Calu3 (cell line): ENCODE results near the gene DNAJC5G. TPM values are rescaled to one million over a fixed set of nuclear protein-coding genes. Genes with fewer than 3 reads are reported as not detected.

ENCODE experiments used
- BruUV-seq: library from RNA; stranded (reverse); fragments of 400-500 nt; replicated peaks from 2 replicates; lab custom pipeline; 2021; lab: Mats Ljungman, UMichigan
- CTCF ChIA-PET: fragments of 300-600 bp; sonication (Branson Sonifier 250); formaldehyde crosslinking; loops from one replicate; lab custom pipeline; 2022; ENCODE audit warnings: antibody characterized with exemption; lab: Charles Lee
- DNase-seq: peaks from one replicate; pipeline ENCODE4 v3.0.0; 2022
- H3K27ac Mint-ChIP-seq: one replicate; pipeline ENCODE4 v1.8.0; 2022; ENCODE audit warnings: mixed read lengths; ENCODE audit not compliant: unreplicated experiment
- H3K27me3 Mint-ChIP-seq: one replicate; pipeline ENCODE4 v1.8.0; 2022; ENCODE audit warnings: mixed read lengths; ENCODE audit not compliant: unreplicated experiment
- H3K36me3 Mint-ChIP-seq: one replicate; pipeline ENCODE4 v1.8.0; 2022; ENCODE audit warnings: mild to moderate bottlenecking, moderate library complexity, mixed read lengths; ENCODE audit not compliant: insufficient read depth, unreplicated experiment
- H3K4me1 Mint-ChIP-seq: one replicate; pipeline ENCODE4 v1.8.0; 2022; ENCODE audit warnings: mild to moderate bottlenecking, low read depth, mixed read lengths; ENCODE audit not compliant: unreplicated experiment
- H3K4me3 Mint-ChIP-seq: one replicate; pipeline ENCODE4 v1.8.0; 2022; ENCODE audit warnings: mild to moderate bottlenecking, low read depth, moderate library complexity, mixed read lengths; ENCODE audit not compliant: unreplicated experiment
- H3K9me3 Mint-ChIP-seq: one replicate; pipeline ENCODE4 v1.8.0; 2022; ENCODE audit warnings: low read depth, mixed read lengths; ENCODE audit not compliant: unreplicated experiment
- CTCF ChIP-seq: fragments of 200-600 bp; IDR thresholded peaks from one replicate; pipeline ENCODE4 v1.8.0; 2022; ENCODE audit warnings: antibody characterized with exemption; ENCODE audit not compliant: unreplicated experiment
- intact Hi-C: fragments of 100-400 bp; cut with micrococcal nuclease; formaldehyde crosslinking; loops from one replicate; pipeline ENCODE4 v1.10.0; 2022; ENCODE audit not compliant: unreplicated experiment
- total RNA-seq: library from RNA; stranded (reverse); gene quantifications from 2 replicates; pipeline ENCODE4 v1.2.3, GENCODE V29; 2022

Gene DNAJC5G
- total RNA-seq, 1 experiment from 2014 or later = not detected

- Mint-ChIP-seq H3K9me3 (no peaks in the 10 kb centered on the region), H3K36me3 (no peaks in the 10 kb centered on the region), H3K27me3 (peaks cover 76% of the 10 kb centered on the region), H3K4me1 (no peaks in the 10 kb centered on the region), H3K4me3 (no peak overlapping the region), H3K27ac (no peak overlapping the region)
- CTCF ChIA-PET = no interaction called here
- BruUV-seq = no TSS peak
- TF ChIP-seq CTCF = no peak
- DNase-seq = no peak
- intact Hi-C loops = no loop called here
Observed at GRCh38 chr2:27255187-27255586, 20.0 kb upstream of the DNAJC5G start.

DNA sequence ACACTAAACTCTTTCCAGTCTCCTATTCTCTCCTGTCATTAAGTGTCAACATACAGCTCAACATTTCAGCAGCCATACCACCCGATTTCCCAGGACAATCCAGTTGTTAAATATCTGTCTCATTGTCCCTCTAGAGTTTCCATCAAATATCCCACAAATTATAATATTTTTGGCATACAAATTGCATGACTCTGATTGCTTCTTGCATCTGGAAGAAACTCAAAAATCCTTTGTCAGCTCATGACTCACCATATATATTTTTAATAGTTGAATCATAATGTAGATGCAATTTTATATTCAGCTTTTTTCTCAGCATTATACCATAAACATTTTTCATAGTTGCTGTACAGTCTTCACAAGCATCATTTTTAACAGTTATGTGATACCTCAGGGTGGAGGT lies 19.6 kb upstream of the DNAJC5G start:
- no peak for TF ChIP-seq CTCF
- no peaks in the 10 kb centered on the region for H3K36me3 Mint-ChIP-seq
- H3K27me3 Mint-ChIP-seq = peaks cover 76% of the 10 kb centered on the region
- DNase-seq = no peak
- H3K27ac Mint-ChIP-seq = no peak overlapping the region
- no peaks in the 10 kb centered on the region for H3K4me1 Mint-ChIP-seq
- BruUV-seq = no TSS peak
- no peak overlapping the region for H3K4me3 Mint-ChIP-seq
- CTCF ChIA-PET = no interaction called here
- intact Hi-C loops = no loop called here
- no peaks in the 10 kb centered on the region for H3K9me3 Mint-ChIP-seq

GRCh38 chr2:27256855-27257454 lies 18.3 kb upstream of the DNAJC5G start:
- no peak overlapping the region for H3K4me3 Mint-ChIP-seq
- TF ChIP-seq CTCF = no peak

DNA sequence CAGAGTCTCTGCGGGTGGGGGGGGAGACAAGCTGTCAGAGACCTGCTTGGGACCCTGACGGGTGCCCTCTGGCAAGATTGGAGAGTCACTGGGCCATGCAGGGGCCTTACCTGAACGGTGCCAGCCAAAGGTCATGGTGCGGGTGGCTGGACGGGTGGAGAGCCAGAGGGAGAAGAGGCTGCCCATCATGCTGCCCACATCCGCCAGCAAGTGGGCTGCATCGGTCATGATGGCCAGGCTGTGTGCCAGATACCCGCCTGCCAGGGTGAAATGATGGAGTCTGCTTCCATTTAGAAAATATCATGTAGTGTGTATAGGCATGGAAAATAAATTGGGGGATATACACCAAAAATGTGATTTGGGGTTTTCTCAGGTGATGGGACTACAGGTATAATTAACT lies 17.2 kb upstream of the DNAJC5G start:
- Mint-ChIP-seq H3K27ac (no peak overlapping the region), H3K4me3 (no peak overlapping the region), H3K36me3 (peaks cover 2% of the 10 kb centered on the region), H3K4me1 (peaks cover 1% of the 10 kb centered on the region), H3K27me3 (peaks cover 82% of the 10 kb centered on the region), H3K9me3 (no peaks in the 10 kb centered on the region)
- intact Hi-C loops = no loop called here
- CTCF ChIA-PET = no interaction called here
- TF ChIP-seq CTCF = no peak
- no TSS peak for BruUV-seq
- no peak for DNase-seq

More at GRCh38 chr2:27256855-27257454, 18.3 kb upstream of the DNAJC5G start:
- CTCF ChIA-PET = no interaction called here
- DNase-seq = no peak
- H3K27ac Mint-ChIP-seq = no peak overlapping the region
- peaks cover 77% of the 10 kb centered on the region for H3K27me3 Mint-ChIP-seq
- intact Hi-C loops = no loop called here
- no peaks in the 10 kb centered on the region for H3K4me1 Mint-ChIP-seq
- H3K9me3 Mint-ChIP-seq = no peaks in the 10 kb centered on the region
- H3K36me3 Mint-ChIP-seq = no peaks in the 10 kb centered on the region
- no TSS peak for BruUV-seq
